Kidney (tissue), 14 donors: ENCODE data around the gene FBXO8. TPM values are rescaled to one million over a fixed set of nuclear protein-coding genes. Genes with fewer than 3 reads are reported as not detected.
"Not testable (repeated sequence)": the region's sequence is repeated elsewhere in the genome, so short reads cannot be mapped to it uniquely, and the experiment has no call there.

ENCODE experiments used
- DNase-seq, 5 donors: peaks; one replicate each; pipeline ENCODE4 v3.0.0-alpha.2; 2013 to 2020
- FAIRE-seq: peaks from 2 replicates; lab custom pipeline; 2012; peaks lifted over from hg19 to GRCh38; lab: Jason Lieb, UNC
- H3K27ac ChIP-seq, 2 donors: one replicate each; pipeline ENCODE4 v1.7.0; 2013; ENCODE audit warnings: low read depth in 2 of 2, low read length in 2 of 2, inconsistent platforms in 1 of 2
- H3K27me3 ChIP-seq: one replicate; pipeline ENCODE4 v1.7.1; 2013; ENCODE audit warnings: low read length, inconsistent platforms; ENCODE audit not compliant: control insufficient read depth, insufficient read depth
- H3K36me3 ChIP-seq, 3 donors: one replicate each; pipeline versions ENCODE4 v1.7.0 to v1.7.1; 2013; ENCODE audit warnings: low read length in 3 of 3, control low read depth in 1 of 3, inconsistent platforms in 1 of 3; ENCODE audit not compliant: insufficient read depth in 3 of 3, control insufficient read depth in 2 of 3
- H3K4me1 ChIP-seq, 3 donors: one replicate each; pipeline versions ENCODE4 v1.7.0 to v1.7.1; 2013; ENCODE audit warnings: low read length in 3 of 3, inconsistent platforms in 1 of 3, low read depth in 1 of 3; ENCODE audit not compliant: control insufficient read depth in 2 of 3, insufficient read depth in 2 of 3
- H3K4me3 ChIP-seq, 3 donors: one replicate each; pipeline versions ENCODE4 v1.7.0 to v1.8.1; 2013; ENCODE audit warnings: low read length in 3 of 3, control low read depth in 1 of 3, inconsistent platforms in 1 of 3
- H3K9ac ChIP-seq, 3 donors: one replicate each; pipeline versions ENCODE4 v1.7.0 to v1.7.1; 2013; ENCODE audit warnings: low read length in 3 of 3, control low read depth in 1 of 3, inconsistent platforms in 1 of 3
- H3K9me3 ChIP-seq, 3 donors: one replicate each; pipeline versions ENCODE4 v1.7.0 to v1.7.1; 2013; ENCODE audit warnings: low read length in 3 of 3, control low read depth in 1 of 3, inconsistent platforms in 1 of 3; ENCODE audit not compliant: control insufficient read depth in 2 of 3, insufficient read depth in 1 of 3
- intact Hi-C: fragments of 100-400 bp; cut with DNase I; formaldehyde crosslinking; loops from one replicate; pipeline ENCODE4 v1.11.1; 2022
- polyA plus RNA-seq: library from polyadenylated mRNA; stranded (reverse); fragments of 350-450 nt; fragmentation: Illumina TruSeq; extraction: RNeasy Lipid Tissue Mini Kit (QIAGEN cat#74804); gene quantifications from one replicate; pipeline ENCODE4 v1.2.3, GENCODE V29; 2014; ENCODE audit warnings: low read depth, low replicate concordance; ENCODE audit not compliant: insufficient read depth
- total RNA-seq: library from RNA; stranded (reverse); fragmentation: NEBNext Ultra II Directional; extraction: Animal tissue kit (Norgen Biotek cat#: 25700); gene quantifications from one replicate; pipeline ENCODE4 v1.2.1, GENCODE V29; 2021
- TF ChIP-seq, protein P1 (sequence below): IDR thresholded peaks from 3 replicates; pipeline ENCODE4 v1.5.1; 2012; ENCODE audit warnings: mild to moderate bottlenecking, moderate library complexity, borderline replicate concordance; ENCODE audit not compliant: insufficient read depth; ENCODE audit errors: extremely low read depth
- donor health status: control.
- donor health status: control.
- donor health status: control.
- donor health status: control.
- donor health status: control.
- donor health status: DM: yes; HTN: yes; CAD: no.
- donor health status: Normal renal cell carcinoma (clear cell type).

The FBXO8 gene
- total and polyA plus RNA-seq, 2 donors from 2014 or later, result 35.3 to 36.3 TPM

DNA sequence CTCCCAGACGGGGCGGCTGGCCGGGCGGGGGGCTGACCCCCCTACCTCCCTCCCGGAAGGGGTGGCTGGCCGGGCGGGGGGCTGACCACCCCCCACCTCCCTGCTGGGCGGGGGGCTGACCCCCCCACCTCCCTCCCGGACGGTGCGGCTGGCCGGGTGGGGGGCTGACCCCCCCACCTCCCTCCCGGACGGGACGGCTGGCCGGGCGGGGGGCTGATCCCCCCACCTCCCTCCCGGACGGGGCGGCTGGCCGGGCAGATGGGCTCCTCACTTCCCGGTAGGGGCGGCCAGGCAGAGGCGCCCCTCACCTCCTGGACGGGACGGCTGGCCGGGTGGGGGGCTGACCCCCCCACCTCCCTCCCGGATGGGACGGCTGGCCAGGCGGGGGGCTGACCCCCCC is 11.2 kb upstream of the FBXO8 start:
- H3K9me3 ChIP-seq, result peaks cover 0 to 12% (median 3%) of the 10 kb centered on the region in 3 donors
- H3K4me3 ChIP-seq, H3K27me3 ChIP-seq, intact Hi-C loops, H3K36me3 ChIP-seq, H3K4me1 ChIP-seq, H3K27ac ChIP-seq, FAIRE-seq, H3K9ac ChIP-seq: not testable (repeated sequence)
- DNase-seq, result peak in 1 of 5 donors; percentile 50

DNA sequence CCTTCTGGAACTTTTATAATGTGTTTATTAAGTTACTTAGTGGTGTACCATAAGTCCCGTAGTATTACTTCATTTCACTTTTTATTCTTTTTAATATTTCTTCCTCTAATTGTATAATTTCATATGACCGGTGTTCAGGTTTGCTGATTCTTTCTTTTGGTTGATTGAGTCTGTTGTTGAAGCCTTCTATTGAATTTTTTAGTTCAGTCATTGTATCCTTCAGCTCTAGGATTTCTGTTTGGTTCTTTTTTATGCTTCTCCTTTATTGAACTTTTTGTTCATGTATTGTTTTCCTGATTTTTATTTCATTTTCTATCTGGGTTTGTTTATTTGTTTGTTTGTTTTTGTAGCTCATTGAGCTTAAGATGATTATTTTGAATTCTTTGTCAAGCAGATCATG is 9.0 kb upstream of the FBXO8 start:
- FAIRE-seq, result no peak
- H3K9ac ChIP-seq, result no peak overlapping the region

DNA sequence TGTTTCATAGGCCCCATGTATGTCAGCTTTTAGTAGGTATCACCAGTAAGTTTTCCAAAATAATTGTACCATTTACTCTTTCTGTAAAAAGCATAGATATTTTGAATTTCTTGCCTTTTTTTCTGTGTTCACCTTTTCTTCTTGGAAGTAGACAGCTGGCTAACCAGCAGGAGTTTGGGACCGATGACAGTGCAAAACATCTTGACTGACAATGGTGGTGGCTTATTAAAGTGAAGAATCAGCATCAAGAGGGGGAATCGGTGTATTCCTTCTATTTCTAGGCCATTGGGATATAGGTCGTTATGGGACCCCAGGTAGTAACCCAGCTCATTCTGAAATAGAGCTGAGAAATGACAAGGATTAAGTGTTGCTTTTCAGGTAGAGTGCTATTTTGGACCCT is 3.4 kb upstream of the FBXO8 start:
- no peak for FAIRE-seq
- H3K9me3 ChIP-seq, result peaks cover 0 to under 1% (median 0%) of the 10 kb centered on the region in 3 donors
- peaks cover 0 to 7% (median 3%) of the 10 kb centered on the region in 3 donors for H3K4me1 ChIP-seq
- intact Hi-C loops, result no loop called here
- no peak overlapping the region for H3K4me3 ChIP-seq
- no peak overlapping the region for H3K9ac ChIP-seq
- TF ChIP-seq, protein P1, sequence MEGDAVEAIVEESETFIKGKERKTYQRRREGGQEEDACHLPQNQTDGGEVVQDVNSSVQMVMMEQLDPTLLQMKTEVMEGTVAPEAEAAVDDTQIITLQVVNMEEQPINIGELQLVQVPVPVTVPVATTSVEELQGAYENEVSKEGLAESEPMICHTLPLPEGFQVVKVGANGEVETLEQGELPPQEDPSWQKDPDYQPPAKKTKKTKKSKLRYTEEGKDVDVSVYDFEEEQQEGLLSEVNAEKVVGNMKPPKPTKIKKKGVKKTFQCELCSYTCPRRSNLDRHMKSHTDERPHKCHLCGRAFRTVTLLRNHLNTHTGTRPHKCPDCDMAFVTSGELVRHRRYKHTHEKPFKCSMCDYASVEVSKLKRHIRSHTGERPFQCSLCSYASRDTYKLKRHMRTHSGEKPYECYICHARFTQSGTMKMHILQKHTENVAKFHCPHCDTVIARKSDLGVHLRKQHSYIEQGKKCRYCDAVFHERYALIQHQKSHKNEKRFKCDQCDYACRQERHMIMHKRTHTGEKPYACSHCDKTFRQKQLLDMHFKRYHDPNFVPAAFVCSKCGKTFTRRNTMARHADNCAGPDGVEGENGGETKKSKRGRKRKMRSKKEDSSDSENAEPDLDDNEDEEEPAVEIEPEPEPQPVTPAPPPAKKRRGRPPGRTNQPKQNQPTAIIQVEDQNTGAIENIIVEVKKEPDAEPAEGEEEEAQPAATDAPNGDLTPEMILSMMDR, result no peak
- no peak overlapping the region for H3K27ac ChIP-seq
- peaks cover 0 to 2% (median 0%) of the 10 kb centered on the region in 3 donors for H3K36me3 ChIP-seq
- no peak for DNase-seq
- no peaks in the 10 kb centered on the region for H3K27me3 ChIP-seq

More for the DNA sequence above, 9.0 kb upstream of the FBXO8 start:
- TF ChIP-seq, protein P1, result no peak
- Histone ChIP-seq H3K9me3 (peaks cover 0 to 12% (median 3%) of the 10 kb centered on the region in 3 donors), H3K36me3 (peaks cover 0 to 8% (median 0%) of the 10 kb centered on the region in 3 donors), H3K27ac (no peak overlapping the region), H3K4me1 (no peaks in the 10 kb centered on the region), H3K27me3 (no peaks in the 10 kb centered on the region), H3K4me3 (no peak overlapping the region)
- intact Hi-C loops, result no loop called here
- no peak for DNase-seq

DNA sequence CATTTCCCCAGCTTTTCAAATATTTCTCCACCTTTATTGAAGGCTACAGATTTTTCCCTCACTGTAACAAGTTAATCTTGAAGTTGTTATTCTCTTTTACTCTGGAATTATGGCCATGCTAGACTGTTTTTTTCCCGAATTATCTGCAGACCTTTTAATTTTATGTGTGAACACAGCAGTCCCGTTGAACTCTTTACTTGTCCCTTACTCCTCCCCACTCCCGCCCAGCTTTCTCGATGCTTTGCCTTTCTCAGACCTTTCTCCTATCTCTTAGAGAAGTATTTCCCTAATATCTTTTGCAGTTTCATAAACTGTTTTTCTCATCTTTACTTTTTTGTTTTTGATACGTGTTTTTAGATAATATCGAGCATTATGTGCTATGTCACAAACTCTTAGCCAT is 1.0 kb upstream of the FBXO8 start:
- TF ChIP-seq, protein P1, result no peak
- Histone ChIP-seq H3K4me1 (peaks cover 0 to 7% (median 3%) of the 10 kb centered on the region in 3 donors), H3K9ac (peak overlapping the region; percentile 92 to 94 (median 94)), H3K27me3 (no peaks in the 10 kb centered on the region), H3K36me3 (peaks cover 0 to 2% (median 0%) of the 10 kb centered on the region in 3 donors), H3K4me3 (peak overlapping the region; percentile 88 to 95 (median 91)), H3K9me3 (no peaks in the 10 kb centered on the region), H3K27ac (peak overlapping the region in 1 of 2 donors; percentile 98)
- DNase-seq (peak in 1 of 5 donors; percentile 14), FAIRE-seq (no peak)
- intact Hi-C loops, result no loop called here
